ENCODE measurements around the gene DHDH.
A peak's percentile ranks its signal among the peaks of the same experiment; 100 is the strongest.

DHDH gene

GRCh38 chr19:48993175-48994034 lies 59.9 kb downstream of the DHDH start, which contains the start of the genes GYS1 and RUVBL2:
TSS of gene GYS1 (minus strand) at chr19:48993309. CDS start at chr19:48993112, 197 bp downstream.
TSS of gene RUVBL2 (plus strand) at chr19:48993887. CDS start at chr19:48993912, 25 bp downstream.
- DNase-seq = peak; percentile 99

DNA sequence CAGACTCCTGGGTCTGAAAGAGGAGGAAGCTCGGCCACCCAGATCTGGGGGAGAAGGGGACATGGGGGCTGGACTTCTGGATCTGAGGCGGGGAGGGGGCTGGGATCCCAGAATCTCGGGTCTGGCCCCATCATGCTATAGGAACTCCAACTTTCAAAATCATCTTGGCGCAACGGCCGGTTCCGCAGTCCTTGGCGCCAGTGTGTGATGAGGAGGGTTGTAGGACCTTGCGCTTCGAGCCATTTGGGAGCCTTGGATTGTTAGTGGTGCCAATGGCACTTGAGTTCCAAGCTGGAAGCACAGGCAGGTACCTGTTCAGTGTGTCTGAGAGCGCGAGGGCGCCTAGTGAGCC lies 60.5 kb downstream of the DHDH start:
- no peak for DNase-seq

Data from NCI-H2171 (cell line).